ENCODE data around the gene SLC2A8. TPM values are rescaled to one million over a fixed set of nuclear protein-coding genes. Genes with fewer than 3 reads are reported as not detected.

SLC2A8 gene
- polyA plus RNA-seq, 3 donors, result 6.6 to 8.7 (median 6.6) TPM

DNA sequence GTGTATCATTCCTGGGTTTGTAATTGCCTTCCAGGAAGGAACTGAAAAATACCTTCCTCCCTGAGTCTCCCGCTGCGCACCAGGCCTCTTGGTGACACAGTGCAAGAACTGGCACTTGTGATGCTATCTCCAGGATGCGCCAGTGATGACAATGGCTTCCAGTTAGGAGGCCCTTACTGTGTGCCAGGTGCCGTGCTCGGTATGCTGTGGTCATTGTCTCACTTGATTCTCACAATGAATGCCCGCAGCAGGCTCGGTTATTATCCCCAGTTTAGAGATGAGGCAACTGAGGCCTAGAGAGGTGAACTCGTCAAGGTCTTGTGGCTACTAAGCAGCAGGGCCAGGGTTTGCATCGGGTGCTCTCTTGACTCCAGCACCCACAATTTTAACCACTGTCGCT is 31.5 kb upstream of the SLC2A8 start:
- H3K9ac ChIP-seq (ENCODE audit: insufficient read depth, low read length, poor library complexity, severe bottlenecking), result no peak overlapping the region
- H3K4me1 ChIP-seq (ENCODE audit: control insufficient read depth in 1 of 2, insufficient read depth in 2 of 2, low read length in 2 of 2), result peaks cover 17 to 24% of the 10 kb centered on the region in 2 donors
- H3K9me3 Mint-ChIP-seq, result no peaks in the 10 kb centered on the region
- H3K9me3 ChIP-seq (replicated peaks in 1 of 2; ENCODE audit: control insufficient read depth in 1 of 2, insufficient read depth in 1 of 2, low read length in 2 of 2), result no peaks in the 10 kb centered on the region
- no peak overlapping the region for H3K27ac ChIP-seq (ENCODE audit: low read depth in 1 of 2, low read length in 2 of 2)
- no peak overlapping the region for H3K4me3 Mint-ChIP-seq
- no peak overlapping the region for H3K4me3 ChIP-seq (replicated peaks in 1 of 3; ENCODE audit: low read depth in 2 of 3, low read length in 3 of 3)
- H3K36me3 ChIP-seq (replicated peaks in 1 of 2; ENCODE audit: control insufficient read depth in 1 of 2, insufficient read depth in 2 of 2, low read length in 2 of 2), result no peaks in the 10 kb centered on the region
- no peaks in the 10 kb centered on the region for H3K27me3 ChIP-seq (ENCODE audit: control insufficient read depth in 2 of 2, insufficient read depth in 2 of 2, low read length in 2 of 2)
- peaks cover 33% of the 10 kb centered on the region for H3K4me1 Mint-ChIP-seq
- WGBS (ENCODE audit: insufficient coverage), result 97% methylated on average over 7 of the region's 10 CpGs
- peaks cover 6 to 14% (median 13%) of the 10 kb centered on the region in 3 donors for H3K27me3 Mint-ChIP-seq (ENCODE audit: low read depth in 3 of 3)
- no peaks in the 10 kb centered on the region for H4K20me1 ChIP-seq (ENCODE audit: insufficient read depth, low read length)
- no peak for TF ChIP-seq CTCF (IDR thresholded peaks at IDR 0.05)
- no peak overlapping the region for H3K4me2 ChIP-seq (replicated peaks; ENCODE audit: extremely low read depth, low read length, poor library complexity, severe bottlenecking)
- H2AFZ ChIP-seq (ENCODE audit: insufficient read depth, low read depth, low read length, poor library complexity, severe bottlenecking), result no peak overlapping the region
- H3K36me3 Mint-ChIP-seq, result no peaks in the 10 kb centered on the region
- H3K79me2 ChIP-seq (ENCODE audit: insufficient read depth, low read length), result no peaks in the 10 kb centered on the region
- intact Hi-C loops (cut with micrococcal nuclease), result no loop called here
- no peak overlapping the region for H3K27ac Mint-ChIP-seq
- no peak for DNase-seq

DNA sequence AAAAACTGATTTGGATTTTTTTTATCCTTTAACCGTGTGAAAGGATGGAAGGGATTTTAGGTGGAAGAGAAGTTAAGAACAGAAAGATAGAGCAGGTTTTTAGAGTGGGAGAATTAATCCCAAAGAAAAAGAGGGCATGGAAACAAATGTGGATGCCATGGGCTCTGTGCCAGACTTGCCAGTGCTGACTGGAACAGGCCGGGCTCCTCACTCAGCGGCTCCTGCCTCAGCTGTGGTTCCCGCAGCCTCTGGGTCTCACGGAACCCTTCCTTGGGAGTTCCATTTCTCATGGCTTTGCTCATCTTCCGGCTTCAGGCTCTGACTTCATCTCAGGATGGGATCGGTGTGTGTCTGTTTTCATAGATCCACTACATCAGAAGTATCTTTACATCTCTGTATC is 30.4 kb upstream of the SLC2A8 start:
- H3K36me3 Mint-ChIP-seq, result no peaks in the 10 kb centered on the region
- WGBS (ENCODE audit: insufficient coverage), result 99% methylated on average over 7 of the region's 7 CpGs
- H3K79me2 ChIP-seq (ENCODE audit: insufficient read depth, low read length), result no peaks in the 10 kb centered on the region
- no peak for DNase-seq
- no peaks in the 10 kb centered on the region for H3K36me3 ChIP-seq (replicated peaks in 1 of 2; ENCODE audit: control insufficient read depth in 1 of 2, insufficient read depth in 2 of 2, low read length in 2 of 2)
- intact Hi-C loops (cut with micrococcal nuclease), result no loop called here
- no peaks in the 10 kb centered on the region for H3K9me3 ChIP-seq (replicated peaks in 1 of 2; ENCODE audit: control insufficient read depth in 1 of 2, insufficient read depth in 1 of 2, low read length in 2 of 2)
- H3K9me3 Mint-ChIP-seq, result no peaks in the 10 kb centered on the region
- H2AFZ ChIP-seq (ENCODE audit: insufficient read depth, low read depth, low read length, poor library complexity, severe bottlenecking), result no peak overlapping the region
- no peak overlapping the region for H3K9ac ChIP-seq (ENCODE audit: insufficient read depth, low read length, poor library complexity, severe bottlenecking)
- H3K4me1 ChIP-seq (ENCODE audit: control insufficient read depth in 1 of 2, insufficient read depth in 2 of 2, low read length in 2 of 2), result peaks cover 10 to 17% of the 10 kb centered on the region in 2 donors
- H3K27ac Mint-ChIP-seq, result no peak overlapping the region
- TF ChIP-seq CTCF (IDR thresholded peaks at IDR 0.05), result no peak
- no peak overlapping the region for H3K27ac ChIP-seq (ENCODE audit: low read depth in 1 of 2, low read length in 2 of 2)
- peaks cover 24% of the 10 kb centered on the region for H3K4me1 Mint-ChIP-seq
- H3K27me3 ChIP-seq (ENCODE audit: control insufficient read depth in 2 of 2, insufficient read depth in 2 of 2, low read length in 2 of 2), result no peaks in the 10 kb centered on the region
- H3K4me2 ChIP-seq (replicated peaks; ENCODE audit: extremely low read depth, low read length, poor library complexity, severe bottlenecking), result no peak overlapping the region
- H3K27me3 Mint-ChIP-seq (ENCODE audit: low read depth in 3 of 3), result peaks cover 6 to 17% (median 15%) of the 10 kb centered on the region in 3 donors
- no peak overlapping the region for H3K4me3 ChIP-seq (replicated peaks in 1 of 3; ENCODE audit: low read depth in 2 of 3, low read length in 3 of 3)
- H4K20me1 ChIP-seq (ENCODE audit: insufficient read depth, low read length), result no peaks in the 10 kb centered on the region
- H3K4me3 Mint-ChIP-seq, result no peak overlapping the region

All from CD14-positive monocyte (primary cell).